Liver (tissue), 9 donors: ENCODE data around the gene EIF3F. TPM values are rescaled to one million over a fixed set of nuclear protein-coding genes. Genes with fewer than 3 reads are reported as not detected.

Source experiments
- DNase-seq: peaks from one replicate; pipeline ENCODE4 v3.0.0-alpha.2; 2017; ENCODE audit warnings: low spot score
- H3K27ac ChIP-seq, 2 donors: one replicate each; pipeline ENCODE4 v1.7.0; 2013; ENCODE audit warnings: inconsistent platforms in 2 of 2, low read length in 2 of 2, control low read depth in 1 of 2, low read depth in 1 of 2, mild to moderate bottlenecking in 1 of 2
- H3K27me3 ChIP-seq, 4 donors: one replicate each; pipeline versions ENCODE4 v1.6.1 to v1.7.0; 2013; ENCODE audit warnings: low read length in 3 of 4, inconsistent platforms in 1 of 4, mild to moderate bottlenecking in 1 of 4, moderate library complexity in 1 of 4; ENCODE audit not compliant: control insufficient read depth in 4 of 4, insufficient read depth in 4 of 4
- H3K36me3 ChIP-seq, 4 donors: one replicate each; pipeline versions ENCODE4 v1.6.1 to v1.7.0; 2013; ENCODE audit warnings: low read length in 3 of 4, mild to moderate bottlenecking in 3 of 4, low read depth in 1 of 4, moderate library complexity in 1 of 4; ENCODE audit not compliant: control insufficient read depth in 4 of 4, insufficient read depth in 3 of 4
- H3K4me1 ChIP-seq, 4 donors: one replicate each; pipeline versions ENCODE4 v1.6.1 to v1.7.0; 2013; ENCODE audit warnings: low read length in 3 of 4, mild to moderate bottlenecking in 3 of 4, moderate library complexity in 1 of 4; ENCODE audit not compliant: control insufficient read depth in 4 of 4, insufficient read depth in 4 of 4
- H3K4me3 ChIP-seq, 3 donors: one replicate each; pipeline versions ENCODE4 v1.6.1 to v1.7.0; 2013; ENCODE audit warnings: low read length in 3 of 3, control low read depth in 1 of 3, low read depth in 1 of 3, mild to moderate bottlenecking in 1 of 3
- H3K9ac ChIP-seq, 2 donors: one replicate each; pipeline ENCODE4 v1.7.0; 2013; ENCODE audit warnings: low read length in 2 of 2, mild to moderate bottlenecking in 2 of 2, moderate library complexity in 2 of 2, control low read depth in 1 of 2, low read depth in 1 of 2
- H3K9me3 ChIP-seq, 4 donors: one replicate each; pipeline versions ENCODE4 v1.6.1 to v1.7.0; 2013; ENCODE audit warnings: low read length in 3 of 4; ENCODE audit not compliant: control insufficient read depth in 4 of 4
- CTCF ChIP-seq: fragments of 150-350 bp; IDR thresholded peaks from 2 replicates; pipeline ENCODE4 v1.5.1; 2017; ENCODE audit warnings: improper control_type of control experiment, low read depth, low read length; ENCODE audit not compliant: missing input control
- EGR1 ChIP-seq, 2 donors: IDR thresholded peaks; 2 replicates each; pipeline ENCODE4 v1.6.1; 2016 to 2018; ENCODE audit warnings: antibody characterized with exemption in 2 of 2, low read depth in 2 of 2
- GABPA ChIP-seq, 2 donors: IDR thresholded peaks in 1 of 2; conservative IDR thresholded peaks in 1 of 2; 2 replicates each; pipeline ENCODE4 v1.6.1; 2016; ENCODE audit warnings: antibody characterized with exemption in 2 of 2, mild to moderate bottlenecking in 1 of 2, moderate library complexity in 1 of 2
- HNF4A ChIP-seq, 2 donors: conservative IDR thresholded peaks; 2 replicates each; pipeline ENCODE4 v1.6.1; 2016; ENCODE audit warnings: antibody characterized with exemption in 2 of 2, mild to moderate bottlenecking in 2 of 2
- HNF4G ChIP-seq: IDR thresholded peaks from 2 replicates; pipeline ENCODE4 v1.6.1; 2016; ENCODE audit warnings: antibody characterized with exemption
- MAX ChIP-seq: IDR thresholded peaks from 2 replicates; pipeline ENCODE4 v1.6.1; 2016; ENCODE audit warnings: antibody characterized with exemption
- NR2F2 ChIP-seq: IDR thresholded peaks from 2 replicates; pipeline ENCODE4 v1.6.1; 2016; ENCODE audit warnings: antibody characterized with exemption
- REST ChIP-seq: IDR thresholded peaks from 2 replicates; pipeline ENCODE4 v1.6.1; 2016; ENCODE audit warnings: antibody characterized with exemption, mild to moderate bottlenecking
- RXRA ChIP-seq, 2 donors: IDR thresholded peaks; 2 replicates each; pipeline ENCODE4 v1.6.1; 2017 to 2018; ENCODE audit warnings: antibody characterized with exemption in 2 of 2, mild to moderate bottlenecking in 1 of 2
- TAF1 ChIP-seq: conservative IDR thresholded peaks from 2 replicates; pipeline ENCODE4 v1.6.1; 2016; ENCODE audit warnings: antibody characterized with exemption, mild to moderate bottlenecking
- YY1 ChIP-seq: IDR thresholded peaks from 2 replicates; pipeline ENCODE4 v1.6.1; 2016; ENCODE audit warnings: antibody characterized with exemption, mild to moderate bottlenecking
- ZBTB33 ChIP-seq: IDR thresholded peaks from 2 replicates; pipeline ENCODE4 v1.6.1; 2016; ENCODE audit warnings: antibody characterized with exemption
- WGBS: extraction: QIAGEN DNeasy Blood & Tissue Kit; methylation state at CpG from one replicate; pipeline ENCODE4 v1.1.7; 2013; 5-methylcytosine and 5-hydroxymethylcytosine counted together
- polyA plus RNA-seq, 2 donors: library from polyadenylated mRNA; stranded (reverse) in 1 of 2; unstranded in 1 of 2; fragments of 200-250 nt in 1 of 2; fragments of >200 nt in 1 of 2; fragmentation: Nextera tagmentation in 1 of 2; extraction: Ambion mirVana in 1 of 2; gene quantifications; one replicate each; pipeline versions ENCODE4 v1.2.1 to v1.2.3, GENCODE V29; 2013 to 2015
- total RNA-seq, 2 donors: library from RNA; depleted of rRNA; stranded (reverse); fragments of >200 nt; gene quantifications; one replicate each; pipeline ENCODE4 v1.2.3, GENCODE V29; 2014
- donor health status: healthy.
- donor health status: healthy.
- donor health status: healthy.
- donor health status: healthy.
- donor health status: healthy.

Gene EIF3F
- total and polyA plus RNA-seq, 4 donors, result 59.4 to 246 (median 147) TPM

- WGBS, result 67% methylated on average over 5 of the region's 5 CpGs
- TF ChIP-seq RXRA (IDR thresholded peaks at IDR 0.05) (no peak), ZBTB33 (no peak), REST (no peak), YY1 (no peak), MAX (no peak), CTCF (no peak), NR2F2 (no peak), HNF4G (no peak), EGR1 (IDR thresholded peaks at IDR 0.05; ENCODE audit: low read depth in 2 of 2) (no peak), HNF4A (conservative IDR thresholded peaks at IDR 0.05) (no peak), GABPA (IDR thresholded peaks at IDR 0.05 in 1 of 2, conservative IDR thresholded peaks at IDR 0.05 in 1 of 2) (no peak)
- H3K36me3 ChIP-seq, result peaks cover 8 to 33% (median 30%) of the 10 kb centered on the region in 4 donors
- H3K27ac ChIP-seq, result no peak overlapping the region
- no peaks in the 10 kb centered on the region for H3K4me1 ChIP-seq
- H3K9ac ChIP-seq, result no peak overlapping the region
- H3K4me3 ChIP-seq, result no peak overlapping the region
- no peak for DNase-seq
- no peaks in the 10 kb centered on the region for H3K27me3 ChIP-seq
- no peaks in the 10 kb centered on the region for H3K9me3 ChIP-seq
Measured at GRCh38 chr11:8000390-8000789, 13.3 kb downstream of the EIF3F start.

- DNase-seq, result no peak
- Histone ChIP-seq H3K36me3 (peaks cover 1 to 12% (median 9%) of the 10 kb centered on the region in 4 donors), H3K4me1 (no peaks in the 10 kb centered on the region), H3K9ac (no peak overlapping the region), H3K27me3 (no peaks in the 10 kb centered on the region), H3K4me3 (no peak overlapping the region), H3K9me3 (no peaks in the 10 kb centered on the region), H3K27ac (no peak overlapping the region)
- no peak for TF ChIP-seq TAF1
- TF ChIP-seq HNF4A (conservative IDR thresholded peaks at IDR 0.05), result no peak
- TF ChIP-seq YY1, result no peak
- no peak for TF ChIP-seq ZBTB33
- no peak for TF ChIP-seq NR2F2
- WGBS, result 63% methylated on average over 1 of the region's 1 CpG
Measured at GRCh38 chr11:8002676-8003075, 15.5 kb downstream of the EIF3F start.
